Heart left ventricle (tissue), 16 donors: ENCODE results near the gene SLC66A1. TPM values are rescaled to one million over a fixed set of nuclear protein-coding genes. Genes with fewer than 3 reads are reported as not detected.

Source experiments
- ATAC-seq, 4 donors: fragments of 200-7000 bp; cut with Tn5 transposase; one replicate each; pipeline ENCODE4 v1.9.1; 2020 to 2022; ENCODE audit warnings: moderate library complexity in 4 of 4, mild to moderate bottlenecking in 3 of 4, moderate number of reproducible peaks in 1 of 4
- DNase-seq, 5 donors: peaks; one replicate each; pipeline ENCODE4 v3.0.0-alpha.2; 2020
- H3K27ac ChIP-seq, 12 donors: fragments of 200-600 bp; sonication (generic) in 4 of 12; one replicate each; pipeline versions ENCODE4 v1.5.0 to v1.8.0; 2016 to 2022; ENCODE audit warnings: mild to moderate bottlenecking in 2 of 12
- H3K27me3 ChIP-seq, 9 donors: fragments of 200-600 bp; sonication (generic) in 2 of 9; one replicate each; pipeline versions ENCODE4 v1.5.1 to v1.8.0; 2016 to 2022; ENCODE audit warnings: mild to moderate bottlenecking in 3 of 9
- H3K36me3 ChIP-seq, 9 donors: fragments of 200-600 bp; sonication (generic) in 2 of 9; one replicate each; pipeline versions ENCODE4 v1.5.0 to v1.8.0; 2018 to 2022; ENCODE audit warnings: mild to moderate bottlenecking in 2 of 9
- H3K4me1 ChIP-seq, 12 donors: fragments of 200-600 bp; sonication (generic) in 4 of 12; one replicate each; pipeline versions ENCODE4 v1.5.0 to v1.8.0; 2016 to 2022; ENCODE audit warnings: mild to moderate bottlenecking in 3 of 12
- H3K4me3 ChIP-seq, 12 donors: fragments of 200-600 bp; sonication (generic) in 4 of 12; one replicate each; pipeline versions ENCODE4 v1.5.0 to v1.8.0; 2017 to 2022; ENCODE audit warnings: mild to moderate bottlenecking in 9 of 12, moderate library complexity in 4 of 12
- H3K9me3 ChIP-seq, 12 donors: fragments of 200-600 bp; sonication (generic) in 4 of 12; one replicate each; pipeline versions ENCODE4 v1.5.0 to v1.8.0; 2016 to 2022; ENCODE audit warnings: mild to moderate bottlenecking in 1 of 12
- CTCF ChIP-seq, 12 donors: fragments of 200-600 bp; sonication (generic) in 4 of 12; IDR thresholded peaks; one replicate each; pipeline versions ENCODE4 v1.5.0 to v1.8.0; 2018 to 2022; ENCODE audit warnings: antibody characterized with exemption in 12 of 12, mild to moderate bottlenecking in 5 of 12
- POLR2A ChIP-seq, 2 donors: fragments of 450-650 bp; IDR thresholded peaks; one replicate each; pipeline ENCODE4 v1.6.1; 2017; ENCODE audit warnings: antibody characterized with exemption in 2 of 2, mild to moderate bottlenecking in 2 of 2, moderate library complexity in 2 of 2
- WGBS, 4 donors: extraction: QIAGEN DNeasy Blood & Tissue Kit in 2 of 4; methylation state at CpG; one replicate each; pipeline versions ENCODE4 v1.1.5 to v1.1.7; 2013 to 2018; 5-methylcytosine and 5-hydroxymethylcytosine counted together
- intact Hi-C, 10 donors: fragments of 100-400 bp; cut with DNase I; formaldehyde crosslinking; loops; one replicate each; pipeline versions ENCODE4 v1.11.1 to v1.14.2; 2022
- polyA plus RNA-seq, 2 donors: library from polyadenylated mRNA; stranded (reverse); fragments of 200-250 nt; gene quantifications; one replicate each; pipeline ENCODE4 v1.2.3, GENCODE V29; 2013
- total RNA-seq, 9 donors: library from RNA; depleted of rRNA in 2 of 9; stranded (reverse); fragments of >200 nt in 2 of 9; fragmentation: NEBNext Ultra II Directional in 3 of 9; extraction: Animal tissue kit (Norgen Biotek cat#: 25700) in 3 of 9; gene quantifications; one replicate each; pipeline versions ENCODE4 v1.1.0 to v1.2.4, GENCODE V29; 2016 to 2023
- donor health status: ischemic (EF 13 %, LVEDD 7.1; RV severe dilation, severe dysfunction).
- donor health status: healthy with polysubstance abuse.
- donor health status: DM: no; HTN: yes; CAD: no.
- donor health status: DM: no; HTN: no; CAD: no.
- donor health status: ischemic (EF 25% LVEDD 6.9; RV normal size, moderate dysfunction).
- donor health status: ischemic (EF 25% LVEDD 5.7; RV mildly dilated, moderate dysfunction).
- donor health status: healthy.
- donor health status: DM: yes; HTN: yes; CAD: no.
- donor health status: ischemic (EF 35%, LVEDD 5.7; RV mildly dilated, moderate dysfunction).
- donor health status: nonischemic (EF 11% LVEDD 7.7; RV severe dilation, severe dysfunction).
- donor health status: DM: yes; HTN: yes; CAD: no.
- donor health status: PGD.
- donor health status: ischemic (EF 29% LVEDD 5.4; RV normal size, mild dysfunction).
- donor health status: nonischemic (EF 23%, LVEDD 6.1; RV moderate dilation, normal function).

The SLC66A1 gene
- total and polyA plus RNA-seq, 11 donors = 6.4 to 19.4 (median 9.7) TPM

- ATAC-seq (no peak), DNase-seq (no peak)
- no peaks in the 10 kb centered on the region for H3K27me3 ChIP-seq
- TF ChIP-seq POLR2A (IDR thresholded peaks at IDR 0.05) = no peak
- no peak for TF ChIP-seq CTCF (IDR thresholded peaks at IDR 0.05)
- WGBS, 4 donors = 84 to 100% (median 90%) methylated on average over 4 to 5 of the region's 5 CpGs
- intact Hi-C loops = no loop called here
- no peak overlapping the region for H3K4me3 ChIP-seq
- no peak overlapping the region for H3K27ac ChIP-seq
- H3K36me3 ChIP-seq = peaks cover 0 to 80% (median 64%) of the 10 kb centered on the region in 9 donors
- peaks cover 0 to 18% (median 8%) of the 10 kb centered on the region in 12 donors for H3K4me1 ChIP-seq
- no peaks in the 10 kb centered on the region for H3K9me3 ChIP-seq
Measured at GRCh38 chr1:19356266-19356665, 44.1 kb downstream of the SLC66A1 start.

GRCh38 chr1:19357299-19357986, 45.3 kb downstream of the SLC66A1 start:
- TF ChIP-seq CTCF (IDR thresholded peaks at IDR 0.05) = no peak
- no peak for TF ChIP-seq POLR2A (IDR thresholded peaks at IDR 0.05)
- Histone ChIP-seq H3K4me1 (peaks cover 0 to 20% (median 8%) of the 10 kb centered on the region in 12 donors), H3K9me3 (no peaks in the 10 kb centered on the region)

GRCh38 chr1:19358710-19359109, 46.6 kb downstream of the SLC66A1 start:
- TF ChIP-seq POLR2A (IDR thresholded peaks at IDR 0.05) (no peak), CTCF (IDR thresholded peaks at IDR 0.05) (no peak)
- intact Hi-C loops = no loop called here
- WGBS, 4 donors = 89 to 92% (median 92%) methylated on average over 7 to 8 of the region's 8 CpGs
- Histone ChIP-seq H3K27ac (no peak overlapping the region), H3K4me1 (peaks cover 0 to 25% (median 10%) of the 10 kb centered on the region in 12 donors), H3K4me3 (no peak overlapping the region), H3K9me3 (no peaks in the 10 kb centered on the region), H3K36me3 (peaks cover 0 to 72% (median 39%) of the 10 kb centered on the region in 9 donors), H3K27me3 (no peaks in the 10 kb centered on the region)
- ATAC-seq (no peak), DNase-seq (no peak)

More at GRCh38 chr1:19357299-19357986, 45.3 kb downstream of the SLC66A1 start:
- H3K27me3 ChIP-seq = no peaks in the 10 kb centered on the region
- DNase-seq (no peak), ATAC-seq (no peak)
- intact Hi-C loops = no loop called here
- WGBS, 4 donors = 90 to 92% (median 91%) methylated on average over 12 to 13 of the region's 13 CpGs
- peaks cover 0 to 72% (median 52%) of the 10 kb centered on the region in 9 donors for H3K36me3 ChIP-seq
- H3K4me3 ChIP-seq = no peak overlapping the region
- H3K27ac ChIP-seq = no peak overlapping the region

- Histone ChIP-seq H3K27ac (no peak overlapping the region), H3K4me1 (peaks cover 0 to 29% (median 11%) of the 10 kb centered on the region in 12 donors), H3K27me3 (no peaks in the 10 kb centered on the region), H3K4me3 (no peak overlapping the region), H3K9me3 (no peaks in the 10 kb centered on the region), H3K36me3 (peaks cover 0 to 71% (median 33%) of the 10 kb centered on the region in 9 donors)
- no peak for DNase-seq
- no peak for TF ChIP-seq CTCF (IDR thresholded peaks at IDR 0.05)
- TF ChIP-seq POLR2A (IDR thresholded peaks at IDR 0.05) = no peak
- intact Hi-C loops = no loop called here
- ATAC-seq = no peak
- 87 to 90% (median 90%) methylated on average over 11 of the region's 11 CpGs for WGBS, 4 donors
Measured at GRCh38 chr1:19359357-19359756, 47.2 kb downstream of the SLC66A1 start.
